GM18951 (cell line): ENCODE data around the gene PDE1A.

Experiments
- POLR2A ChIP-seq: IDR thresholded peaks from 4 replicates; pipeline ENCODE4 v1.6.1; 2011; ENCODE audit warnings: mild to moderate bottlenecking; ENCODE audit not compliant: insufficient read length, insufficient read depth; ENCODE audit errors: extremely low read depth
- in situ Hi-C: fragments of 300-500 bp; cut with MboI; formaldehyde crosslinking; loops from one replicate; pipeline ENCODE4 v1.12.0; 2022; ENCODE audit warnings: low sequenced_read_pairs, mixed read lengths, inconsistent platforms; ENCODE audit not compliant: unreplicated experiment

PDE1A gene

DNA sequence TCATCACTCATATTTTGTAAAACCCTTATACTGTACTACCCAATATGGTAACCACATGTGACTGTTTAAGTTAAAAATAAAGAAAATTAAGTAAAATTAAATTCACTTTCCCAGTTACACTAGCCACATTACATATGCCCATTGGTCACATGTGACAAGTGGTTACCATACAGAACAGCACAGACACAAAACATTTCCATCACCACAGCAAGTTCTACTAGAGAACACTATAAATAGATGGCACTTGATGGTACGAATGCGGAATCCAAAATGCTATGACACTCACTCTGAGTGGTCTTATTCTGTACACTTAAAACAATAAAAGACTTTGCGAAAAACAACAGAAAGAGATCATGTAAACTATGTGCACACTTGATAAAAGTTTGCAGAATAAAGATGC, 202.2 kb downstream of the PDE1A start:
- TF ChIP-seq POLR2A: no peak

GRCh38 chr2:182220998-182221397, 205.8 kb downstream of the PDE1A start:
- TF ChIP-seq POLR2A: no peak
- in situ Hi-C loops: no loop called here

More for the DNA sequence above, 202.2 kb downstream of the PDE1A start:
- in situ Hi-C loops: no loop called here

GRCh38 chr2:182220335-182220734, 206.5 kb downstream of the PDE1A start:
- TF ChIP-seq POLR2A: no peak
- in situ Hi-C loops: no loop called here

GRCh38 chr2:182210669-182211068, 216.2 kb downstream of the PDE1A start:
- TF ChIP-seq POLR2A: no peak
- in situ Hi-C loops: no loop called here

GRCh38 chr2:182208421-182208820, 218.4 kb downstream of the PDE1A start:
- in situ Hi-C loops: no loop called here

DNA sequence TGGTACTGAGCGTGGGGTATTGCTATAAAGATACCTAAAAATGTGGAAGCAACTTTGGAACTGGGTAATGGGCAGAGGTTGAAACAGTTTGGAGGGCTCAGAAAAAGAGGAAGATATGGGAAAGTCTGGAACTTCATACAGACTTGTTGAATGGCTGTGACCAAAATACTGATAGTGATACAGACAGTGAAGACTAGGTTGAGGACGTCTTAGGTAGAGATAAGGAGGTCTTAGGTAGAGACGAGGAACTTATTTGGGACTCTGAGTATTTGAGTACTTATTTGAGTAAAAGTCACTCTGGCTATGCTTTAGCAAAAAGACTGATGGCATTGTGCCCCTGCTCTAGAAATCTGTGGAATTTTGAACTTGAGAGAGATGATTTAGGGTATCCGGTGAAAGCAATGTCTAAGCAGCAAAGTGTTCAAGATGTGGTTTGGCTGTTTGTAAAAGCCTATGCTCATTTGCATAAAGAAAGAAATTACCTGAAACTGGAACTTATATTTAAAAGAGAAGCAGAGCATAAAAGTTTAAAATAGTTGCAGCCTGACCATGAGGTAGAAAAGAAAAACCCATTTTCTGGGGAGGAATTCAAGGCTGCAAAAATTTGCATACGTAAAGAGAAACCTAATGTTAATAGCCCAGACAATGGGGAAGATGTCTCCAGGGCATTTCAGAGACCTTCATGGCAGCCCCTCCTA, 219.6 kb downstream of the PDE1A start:
- TF ChIP-seq POLR2A: no peak
- in situ Hi-C loops: no loop called here

More at GRCh38 chr2:182208421-182208820, 218.4 kb downstream of the PDE1A start:
- TF ChIP-seq POLR2A: no peak

DNA sequence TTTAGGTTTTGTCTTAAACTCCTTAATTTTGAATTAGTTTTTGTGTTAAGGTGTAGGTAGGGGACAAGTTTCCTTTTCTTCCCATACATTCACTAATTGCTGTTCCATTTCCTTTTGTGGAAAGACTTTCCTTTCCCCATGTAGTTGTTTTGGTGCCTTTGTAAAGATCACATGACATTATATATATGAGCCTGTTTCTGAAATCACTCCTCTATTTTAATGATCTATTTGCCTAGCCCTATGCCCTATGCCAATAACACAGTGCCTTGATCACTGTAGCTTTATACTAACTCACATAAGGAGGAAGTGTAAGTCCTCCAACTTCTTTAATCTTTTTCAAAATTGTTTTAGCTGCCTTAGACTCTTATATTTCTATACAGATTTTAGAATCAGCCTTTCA, 229.3 kb downstream of the PDE1A start:
- in situ Hi-C loops: no loop called here
- no peak for TF ChIP-seq POLR2A

DNA sequence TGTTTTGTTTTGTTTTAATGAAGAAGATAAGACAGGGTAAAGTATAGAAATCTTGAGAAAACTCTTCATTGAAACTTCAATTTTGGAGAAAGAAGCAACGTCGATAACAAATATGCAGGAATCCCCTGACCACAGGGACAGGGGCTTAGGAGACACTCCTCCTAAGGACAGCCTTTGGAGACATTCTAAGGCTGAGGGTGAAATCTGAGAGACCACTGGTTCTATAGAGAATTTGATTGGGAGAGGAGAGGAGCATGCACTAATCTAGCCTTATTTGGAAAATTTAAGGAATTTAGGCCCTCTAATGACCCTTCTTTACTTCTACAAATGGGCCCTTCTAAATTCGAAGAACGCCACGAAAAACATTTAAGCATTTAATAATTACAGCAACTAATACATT, 233.5 kb downstream of the PDE1A start:
- no peak for TF ChIP-seq POLR2A

GRCh38 chr2:182191061-182191460, 235.8 kb downstream of the PDE1A start:
- TF ChIP-seq POLR2A: no peak
- in situ Hi-C loops: no loop called here

More for the DNA sequence above, 233.5 kb downstream of the PDE1A start:
- in situ Hi-C loops: no loop called here

- TF ChIP-seq POLR2A: no peak
- in situ Hi-C loops: loop anchor here (5.0 kb wide), 1 partner anchor 465 kb away; no protein-coding TSS in a partner anchor
Measured at GRCh38 chr2:182187130-182187529, 239.7 kb downstream of the PDE1A start.

DNA sequence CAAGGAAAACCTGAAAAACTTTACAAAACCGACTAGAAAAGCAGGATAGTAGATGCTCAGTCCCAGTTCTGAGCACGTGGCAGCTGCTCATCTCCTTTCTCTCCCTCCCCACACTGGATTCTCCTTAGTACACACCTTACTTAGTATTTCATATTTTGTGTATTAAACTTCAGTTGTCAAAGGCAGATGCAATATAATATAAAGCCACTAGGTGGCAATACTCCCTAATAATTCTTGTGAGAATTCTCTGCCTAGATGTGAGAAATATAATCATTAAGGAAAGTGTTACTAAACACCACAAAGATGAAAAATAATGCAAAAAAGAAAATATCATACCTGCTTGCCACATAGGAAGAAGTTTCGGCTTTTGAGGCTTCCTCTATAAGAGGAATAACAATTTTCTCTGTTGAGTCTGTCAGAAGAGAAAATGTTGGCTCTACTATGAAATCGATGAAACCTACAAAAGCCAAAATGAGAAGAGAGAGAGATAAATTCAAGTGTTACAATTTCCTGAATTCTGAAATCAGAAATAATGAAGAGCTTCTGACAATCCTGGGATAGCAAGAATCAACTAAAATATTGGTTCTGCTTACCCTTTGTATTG, 240.6 kb downstream of the PDE1A start:
- TF ChIP-seq POLR2A: no peak
- in situ Hi-C loops: loop anchor here (5.0 kb wide), 1 partner anchor 466 kb away; no protein-coding TSS in a partner anchor

- in situ Hi-C loops: no loop called here
- TF ChIP-seq POLR2A: no peak
Measured at GRCh38 chr2:182182436-182182835, 244.4 kb downstream of the PDE1A start.

DNA sequence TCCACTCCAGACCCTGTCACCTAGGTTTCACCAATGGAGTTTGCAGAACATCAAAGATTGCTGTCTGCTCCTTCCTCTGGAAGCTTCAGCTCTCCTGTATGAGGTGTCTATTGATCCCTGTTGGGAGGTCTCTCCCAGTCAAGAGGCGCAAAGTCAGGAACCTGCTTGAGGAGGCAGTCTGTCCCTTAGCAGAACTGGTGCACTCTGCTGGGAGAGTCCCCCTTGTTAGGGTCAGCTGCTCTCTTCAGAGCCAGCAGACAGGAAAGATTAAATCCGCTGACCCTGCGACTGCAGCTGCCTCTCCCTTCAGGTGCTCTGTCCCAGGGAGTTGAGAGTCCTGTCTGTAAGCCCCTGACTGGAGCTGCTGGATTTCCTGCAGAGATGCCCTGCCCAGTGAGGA, 245.5 kb downstream of the PDE1A start:
- no peak for TF ChIP-seq POLR2A
- in situ Hi-C loops: no loop called here

DNA sequence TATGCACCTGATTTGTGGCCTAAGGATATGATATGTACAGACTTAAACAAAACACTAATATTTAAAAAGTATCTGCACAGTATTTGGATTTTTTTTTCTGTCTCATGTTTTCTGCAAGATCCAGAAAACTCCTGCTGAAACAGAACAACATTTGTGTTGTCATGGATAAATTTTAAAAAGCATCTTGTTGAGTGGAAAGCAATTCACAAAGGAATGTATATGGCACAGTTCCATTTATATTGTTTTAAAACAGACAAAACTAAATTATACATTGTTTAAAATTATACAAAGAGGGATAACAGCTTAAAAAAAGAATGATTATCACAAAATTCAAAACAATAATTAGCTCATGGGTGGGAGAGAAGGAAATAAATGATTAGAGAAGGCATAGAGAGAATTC, 247.7 kb downstream of the PDE1A start:
- TF ChIP-seq POLR2A: no peak
- in situ Hi-C loops: no loop called here

- in situ Hi-C loops: no loop called here
- TF ChIP-seq POLR2A: no peak
Measured at GRCh38 chr2:182173944-182174622, 252.8 kb downstream of the PDE1A start.
